Neural crest cell (in vitro differentiated cells): ENCODE data around the gene GOLGA8J. TPM values are rescaled to one million over a fixed set of nuclear protein-coding genes. Genes with fewer than 3 reads are reported as not detected.
"Not testable (repeated sequence)": the region's sequence is repeated elsewhere in the genome, so short reads cannot be mapped to it uniquely, and the experiment has no call there.

ENCODE experiments used
- DNase-seq: peaks from one replicate; pipeline ENCODE4 v3.0.0; 2021; ENCODE audit warnings: low read depth, mixed read lengths, low spot score
- H3K27ac Mint-ChIP-seq: one replicate; pipeline ENCODE4 v1.8.0; 2021; ENCODE audit warnings: mild to moderate bottlenecking, mixed read lengths; ENCODE audit not compliant: unreplicated experiment
- H3K27me3 Mint-ChIP-seq: 2 replicates; pipeline ENCODE4 v1.8.0; 2021; ENCODE audit warnings: low read depth, mild to moderate bottlenecking, mixed read lengths
- H3K36me3 Mint-ChIP-seq: 2 replicates; pipeline ENCODE4 v1.8.0; 2021; ENCODE audit warnings: low read depth, mild to moderate bottlenecking, mixed read lengths
- H3K4me1 Mint-ChIP-seq: 2 replicates; pipeline ENCODE4 v1.8.0; 2021; ENCODE audit warnings: mixed read lengths
- H3K4me3 Mint-ChIP-seq: one replicate; pipeline ENCODE4 v1.8.0; 2021; ENCODE audit warnings: mild to moderate bottlenecking, mixed read lengths
- H3K9me3 Mint-ChIP-seq: 2 replicates; pipeline ENCODE4 v1.8.0; 2021; ENCODE audit warnings: mixed read lengths
- long read RNA-seq: library from polyadenylated mRNA; unstranded; transcript quantifications from one replicate; pipeline ENCODE4 v2.0.0, GENCODE V29; 2020
- total RNA-seq: library from RNA; stranded (reverse); gene quantifications from 2 replicates; pipeline ENCODE4 v1.2.1, GENCODE V29; 2021
- TF ChIP-seq, protein P1 (sequence below): fragments of 200-600 bp; sonication (generic); conservative IDR thresholded peaks from 2 replicates; pipeline ENCODE4 v1.5.0; 2021; ENCODE audit warnings: antibody characterized with exemption, mild to moderate bottlenecking

GOLGA8J gene
- 0.32 and 0.54 TPM in 2 replicates for total RNA-seq
- long read RNA-seq = 0 reads

GRCh38 chr15:30082655-30083054 is at the start of gene GOLGA8J:
GOLGA8J (plus strand) TSS chr15:30082955; CDS start chr15:30083053, 98 bp downstream.
- H3K4me1 Mint-ChIP-seq, H3K4me3 Mint-ChIP-seq, H3K36me3 Mint-ChIP-seq, H3K27me3 Mint-ChIP-seq, H3K9me3 Mint-ChIP-seq, DNase-seq, H3K27ac Mint-ChIP-seq: not testable (repeated sequence)

DNA sequence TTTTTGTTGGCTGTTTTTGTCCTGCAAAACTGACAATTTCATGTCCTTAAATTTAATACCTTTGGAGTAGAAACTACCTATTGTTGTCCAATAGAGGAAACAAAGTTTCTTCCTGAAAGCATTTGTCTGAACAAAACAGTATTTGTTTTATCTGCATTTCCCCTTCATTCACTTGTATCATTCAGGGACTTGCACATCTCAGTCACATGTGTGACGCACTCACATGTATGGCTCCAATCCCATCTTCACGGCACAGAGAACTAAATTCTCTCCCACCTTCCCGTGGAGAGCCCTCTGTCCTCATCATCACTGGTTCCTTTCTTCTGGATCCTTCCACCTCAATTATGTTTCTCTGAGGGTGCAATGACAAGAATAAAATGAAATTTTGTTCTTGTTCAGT is 49.5 kb upstream of the GOLGA8J start:
- H3K27me3 Mint-ChIP-seq = no peaks in the 10 kb centered on the region
- H3K27ac Mint-ChIP-seq = no peak overlapping the region

GRCh38 chr15:30033763-30034162 is 49.0 kb upstream of the GOLGA8J start:
- H3K4me3 Mint-ChIP-seq = no peak overlapping the region

More for the DNA sequence above, 49.5 kb upstream of the GOLGA8J start:
- TF ChIP-seq, protein P1, sequence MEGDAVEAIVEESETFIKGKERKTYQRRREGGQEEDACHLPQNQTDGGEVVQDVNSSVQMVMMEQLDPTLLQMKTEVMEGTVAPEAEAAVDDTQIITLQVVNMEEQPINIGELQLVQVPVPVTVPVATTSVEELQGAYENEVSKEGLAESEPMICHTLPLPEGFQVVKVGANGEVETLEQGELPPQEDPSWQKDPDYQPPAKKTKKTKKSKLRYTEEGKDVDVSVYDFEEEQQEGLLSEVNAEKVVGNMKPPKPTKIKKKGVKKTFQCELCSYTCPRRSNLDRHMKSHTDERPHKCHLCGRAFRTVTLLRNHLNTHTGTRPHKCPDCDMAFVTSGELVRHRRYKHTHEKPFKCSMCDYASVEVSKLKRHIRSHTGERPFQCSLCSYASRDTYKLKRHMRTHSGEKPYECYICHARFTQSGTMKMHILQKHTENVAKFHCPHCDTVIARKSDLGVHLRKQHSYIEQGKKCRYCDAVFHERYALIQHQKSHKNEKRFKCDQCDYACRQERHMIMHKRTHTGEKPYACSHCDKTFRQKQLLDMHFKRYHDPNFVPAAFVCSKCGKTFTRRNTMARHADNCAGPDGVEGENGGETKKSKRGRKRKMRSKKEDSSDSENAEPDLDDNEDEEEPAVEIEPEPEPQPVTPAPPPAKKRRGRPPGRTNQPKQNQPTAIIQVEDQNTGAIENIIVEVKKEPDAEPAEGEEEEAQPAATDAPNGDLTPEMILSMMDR = no peak
- no peak for DNase-seq
- Mint-ChIP-seq H3K36me3 (peaks cover 5% of the 10 kb centered on the region), H3K9me3 (peaks cover 10% of the 10 kb centered on the region), H3K4me1 (peaks cover 17% of the 10 kb centered on the region), H3K4me3 (no peak overlapping the region)

DNA sequence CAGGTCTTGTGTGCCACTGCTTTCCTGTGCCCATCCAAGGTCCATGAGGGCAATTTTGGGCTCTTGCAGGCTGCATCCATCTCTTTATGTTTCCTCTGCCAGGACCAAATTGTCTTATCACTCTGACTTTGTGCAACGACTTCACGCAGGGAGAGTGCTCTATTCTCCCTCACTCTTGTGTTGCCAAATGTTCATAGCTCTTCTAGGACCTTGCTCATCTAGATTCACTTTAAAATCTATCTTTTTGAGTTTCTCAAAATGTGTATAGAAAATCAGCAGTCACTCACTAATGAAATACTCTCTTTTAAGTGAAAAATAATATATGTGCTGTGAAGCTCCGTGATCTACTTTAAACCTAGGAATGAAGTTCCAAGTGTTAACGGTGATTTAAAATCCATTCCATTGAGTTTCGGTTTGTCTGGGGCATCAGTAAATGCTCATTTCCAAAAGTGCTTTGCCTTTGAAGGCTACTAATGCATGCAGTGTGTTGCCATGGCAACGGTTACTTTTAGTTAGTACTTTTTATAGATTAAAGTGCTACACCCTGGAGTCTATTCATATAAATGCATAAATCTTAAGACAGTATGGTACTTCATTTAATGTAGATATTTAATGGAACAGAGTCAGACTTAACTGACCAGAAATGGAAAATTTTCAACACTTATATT is 46.6 kb upstream of the GOLGA8J start:
- DNase-seq = no peak
- Mint-ChIP-seq H3K4me3 (no peak overlapping the region), H3K27me3 (no peaks in the 10 kb centered on the region), H3K27ac (no peak overlapping the region), H3K9me3 (peaks cover 2% of the 10 kb centered on the region), H3K4me1 (peaks cover 20% of the 10 kb centered on the region), H3K36me3 (peaks cover 1% of the 10 kb centered on the region)
- TF ChIP-seq, protein P1 = no peak

More at GRCh38 chr15:30033763-30034162, 49.0 kb upstream of the GOLGA8J start:
- Mint-ChIP-seq H3K9me3 (peaks cover 10% of the 10 kb centered on the region), H3K4me1 (peaks cover 17% of the 10 kb centered on the region), H3K36me3 (peaks cover 5% of the 10 kb centered on the region), H3K27me3 (no peaks in the 10 kb centered on the region), H3K27ac (peak overlapping the region; percentile 72)
- no peak for DNase-seq
- TF ChIP-seq, protein P1 = no peak

GRCh38 chr15:30038667-30039523 is 43.9 kb upstream of the GOLGA8J start:
- DNase-seq = no peak
- H3K36me3 Mint-ChIP-seq = no peaks in the 10 kb centered on the region

More at GRCh38 chr15:30038667-30039523, 43.9 kb upstream of the GOLGA8J start:
- Mint-ChIP-seq H3K9me3 (peaks cover 2% of the 10 kb centered on the region), H3K4me3 (no peak overlapping the region), H3K27ac (no peak overlapping the region), H3K4me1 (peaks cover 26% of the 10 kb centered on the region), H3K27me3 (no peaks in the 10 kb centered on the region)
- TF ChIP-seq, protein P1 = no peak
